ENCODE results near the gene ITGAE.
A peak's percentile ranks its signal among the peaks of the same experiment; 100 is the strongest.

ITGAE gene

GRCh38 chr17:3834811-3835210, 33.8 kb upstream of the ITGAE start:
- Histone ChIP-seq H3K27me3 (replicated peaks in 2 of 5; ENCODE audit: control insufficient read depth in 4 of 5, insufficient read depth in 5 of 5, low read length in 4 of 5) (no peaks in the 10 kb centered on the region), H3K27ac (ENCODE audit: insufficient read depth in 1 of 2, low read depth in 1 of 2, low read length in 2 of 2, poor library complexity in 1 of 2, severe bottlenecking in 2 of 2) (no peak overlapping the region), H3K9me3 (ENCODE audit: control extremely low read depth in 1 of 5, control insufficient read depth in 4 of 5, insufficient read depth in 2 of 5, low read depth in 1 of 5, low read length in 4 of 5) (no peaks in the 10 kb centered on the region), H3K4me1 (ENCODE audit: control extremely low read depth in 1 of 4, control insufficient read depth in 4 of 4, insufficient read depth in 4 of 4, low read length in 3 of 4) (no peaks in the 10 kb centered on the region), H3K4me3 (ENCODE audit: control insufficient read depth in 1 of 7, extremely low read depth in 1 of 7, insufficient read depth in 4 of 7, low read depth in 2 of 7, low read length in 6 of 7) (no peak overlapping the region), H3K36me3 (ENCODE audit: control insufficient read depth in 4 of 4, insufficient read depth in 4 of 4, low read length in 3 of 4) (peaks cover 17 to 47% (median 34%) of the 10 kb centered on the region in 4 experiments)
- ChIA-PET CTCF (no interaction called here), POLR2A (no interaction called here)
- WGBS (ENCODE audit: insufficient coverage): 100% methylated on average over 1 of the region's 4 CpGs
- no peak for DNase-seq

GRCh38 chr17:3828852-3829232, 27.9 kb upstream of the ITGAE start:
- ChIA-PET POLR2A (no interaction called here), CTCF (interaction anchor here (1.0 to 7.8 kb wide), 10 partner anchors 9 to 103 kb away, joined by 3 to 267 read pairs (median 14); partner anchors contain the start of gene ITGAE)
- no peaks in the 10 kb centered on the region for H3K9me3 ChIP-seq (ENCODE audit: control extremely low read depth in 1 of 5, control insufficient read depth in 4 of 5, insufficient read depth in 2 of 5, low read depth in 1 of 5, low read length in 4 of 5)
- H3K4me3 ChIP-seq (ENCODE audit: control insufficient read depth in 1 of 7, extremely low read depth in 1 of 7, insufficient read depth in 4 of 7, low read depth in 2 of 7, low read length in 6 of 7): no peak overlapping the region
- peaks cover 21 to 56% (median 39%) of the 10 kb centered on the region in 4 experiments for H3K36me3 ChIP-seq (ENCODE audit: control insufficient read depth in 4 of 4, insufficient read depth in 4 of 4, low read length in 3 of 4)
- no peaks in the 10 kb centered on the region for H3K4me1 ChIP-seq (ENCODE audit: control extremely low read depth in 1 of 4, control insufficient read depth in 4 of 4, insufficient read depth in 4 of 4, low read length in 3 of 4)
- WGBS (ENCODE audit: insufficient coverage): 100% methylated on average over 3 of the region's 7 CpGs
- no peak overlapping the region for H3K27ac ChIP-seq (ENCODE audit: insufficient read depth in 1 of 2, low read depth in 1 of 2, low read length in 2 of 2, poor library complexity in 1 of 2, severe bottlenecking in 2 of 2)
- H3K27me3 ChIP-seq (replicated peaks in 2 of 5; ENCODE audit: control insufficient read depth in 4 of 5, insufficient read depth in 5 of 5, low read length in 4 of 5): no peaks in the 10 kb centered on the region
- DNase-seq: no peak

- H3K4me3 ChIP-seq (ENCODE audit: control insufficient read depth in 1 of 7, extremely low read depth in 1 of 7, insufficient read depth in 4 of 7, low read depth in 2 of 7, low read length in 6 of 7): no peak overlapping the region
- WGBS (ENCODE audit: insufficient coverage): 97% methylated on average over 6 of the region's 7 CpGs
- H3K9me3 ChIP-seq (ENCODE audit: control extremely low read depth in 1 of 5, control insufficient read depth in 4 of 5, insufficient read depth in 2 of 5, low read depth in 1 of 5, low read length in 4 of 5): no peaks in the 10 kb centered on the region
- no peak overlapping the region for H3K27ac ChIP-seq (ENCODE audit: insufficient read depth in 1 of 2, low read depth in 1 of 2, low read length in 2 of 2, poor library complexity in 1 of 2, severe bottlenecking in 2 of 2)
- H3K4me1 ChIP-seq (ENCODE audit: control extremely low read depth in 1 of 4, control insufficient read depth in 4 of 4, insufficient read depth in 4 of 4, low read length in 3 of 4): no peaks in the 10 kb centered on the region
- ChIA-PET POLR2A (no interaction called here), CTCF (interaction anchor here (0.6 to 7.8 kb wide), 22 partner anchors 10 to 265 kb away, joined by 3 to 267 read pairs (median 6); partner anchors contain the start of gene ITGAE)
- no peaks in the 10 kb centered on the region for H3K27me3 ChIP-seq (replicated peaks in 2 of 5; ENCODE audit: control insufficient read depth in 4 of 5, insufficient read depth in 5 of 5, low read length in 4 of 5)
- DNase-seq: no peak
- peaks cover 23 to 56% (median 41%) of the 10 kb centered on the region in 4 experiments for H3K36me3 ChIP-seq (ENCODE audit: control insufficient read depth in 4 of 4, insufficient read depth in 4 of 4, low read length in 3 of 4)
Measured at GRCh38 chr17:3828151-3828851, 27.3 kb upstream of the ITGAE start.

GRCh38 chr17:3827124-3827773, 26.3 kb upstream of the ITGAE start:
- Histone ChIP-seq H3K27me3 (replicated peaks in 2 of 5; ENCODE audit: control insufficient read depth in 4 of 5, insufficient read depth in 5 of 5, low read length in 4 of 5) (no peaks in the 10 kb centered on the region), H3K4me3 (ENCODE audit: control insufficient read depth in 1 of 7, extremely low read depth in 1 of 7, insufficient read depth in 4 of 7, low read depth in 2 of 7, low read length in 6 of 7) (no peak overlapping the region), H3K4me1 (ENCODE audit: control extremely low read depth in 1 of 4, control insufficient read depth in 4 of 4, insufficient read depth in 4 of 4, low read length in 3 of 4) (peaks cover 0 to 5% (median 0%) of the 10 kb centered on the region in 4 experiments), H3K27ac (ENCODE audit: insufficient read depth in 1 of 2, low read depth in 1 of 2, low read length in 2 of 2, poor library complexity in 1 of 2, severe bottlenecking in 2 of 2) (no peak overlapping the region), H3K36me3 (ENCODE audit: control insufficient read depth in 4 of 4, insufficient read depth in 4 of 4, low read length in 3 of 4) (peaks cover 24 to 57% (median 42%) of the 10 kb centered on the region in 4 experiments), H3K9me3 (ENCODE audit: control extremely low read depth in 1 of 5, control insufficient read depth in 4 of 5, insufficient read depth in 2 of 5, low read depth in 1 of 5, low read length in 4 of 5) (no peaks in the 10 kb centered on the region)
- DNase-seq: peak; percentile 78 to 89 (median 85)
- 100% methylated on average over 3 of the region's 6 CpGs for WGBS (ENCODE audit: insufficient coverage)
- POLR2A ChIA-PET: no interaction called here
- CTCF ChIA-PET: interaction anchor here (0.6 to 7.8 kb wide), 29 partner anchors 9 to 266 kb away, joined by 3 to 267 read pairs (median 5); partner anchors contain the start of genes ITGAE and P2RX5

GRCh38 chr17:3826191-3826590, 25.2 kb upstream of the ITGAE start:
- CTCF ChIA-PET: interaction anchor here (0.6 to 7.8 kb wide), 13 partner anchors 18 to 163 kb away, joined by 3 to 267 read pairs (median 4); partner anchors contain the start of genes HASPIN and P2RX5
- no peak for DNase-seq
- H3K27ac ChIP-seq (ENCODE audit: insufficient read depth in 1 of 2, low read depth in 1 of 2, low read length in 2 of 2, poor library complexity in 1 of 2, severe bottlenecking in 2 of 2): no peak overlapping the region
- no peaks in the 10 kb centered on the region for H3K27me3 ChIP-seq (replicated peaks in 2 of 5; ENCODE audit: control insufficient read depth in 4 of 5, insufficient read depth in 5 of 5, low read length in 4 of 5)
- peaks cover 30 to 64% (median 46%) of the 10 kb centered on the region in 4 experiments for H3K36me3 ChIP-seq (ENCODE audit: control insufficient read depth in 4 of 4, insufficient read depth in 4 of 4, low read length in 3 of 4)
- H3K4me1 ChIP-seq (ENCODE audit: control extremely low read depth in 1 of 4, control insufficient read depth in 4 of 4, insufficient read depth in 4 of 4, low read length in 3 of 4): peaks cover 0 to 5% (median 0%) of the 10 kb centered on the region in 4 experiments
- 97% methylated on average over 4 of the region's 4 CpGs for WGBS (ENCODE audit: insufficient coverage)
- POLR2A ChIA-PET: no interaction called here
- no peak overlapping the region for H3K4me3 ChIP-seq (ENCODE audit: control insufficient read depth in 1 of 7, extremely low read depth in 1 of 7, insufficient read depth in 4 of 7, low read depth in 2 of 7, low read length in 6 of 7)
- no peaks in the 10 kb centered on the region for H3K9me3 ChIP-seq (ENCODE audit: control extremely low read depth in 1 of 5, control insufficient read depth in 4 of 5, insufficient read depth in 2 of 5, low read depth in 1 of 5, low read length in 4 of 5)

GRCh38 chr17:3821101-3821500, 20.1 kb upstream of the ITGAE start:
- Histone ChIP-seq H3K36me3 (ENCODE audit: control insufficient read depth in 4 of 4, insufficient read depth in 4 of 4, low read length in 3 of 4) (peaks cover 33 to 78% (median 54%) of the 10 kb centered on the region in 4 experiments), H3K27me3 (replicated peaks in 2 of 5; ENCODE audit: control insufficient read depth in 4 of 5, insufficient read depth in 5 of 5, low read length in 4 of 5) (no peaks in the 10 kb centered on the region), H3K27ac (ENCODE audit: insufficient read depth in 1 of 2, low read depth in 1 of 2, low read length in 2 of 2, poor library complexity in 1 of 2, severe bottlenecking in 2 of 2) (no peak overlapping the region), H3K9me3 (ENCODE audit: control extremely low read depth in 1 of 5, control insufficient read depth in 4 of 5, insufficient read depth in 2 of 5, low read depth in 1 of 5, low read length in 4 of 5) (no peaks in the 10 kb centered on the region), H3K4me1 (ENCODE audit: control extremely low read depth in 1 of 4, control insufficient read depth in 4 of 4, insufficient read depth in 4 of 4, low read length in 3 of 4) (peaks cover 0 to 5% (median 0%) of the 10 kb centered on the region in 4 experiments), H3K4me3 (ENCODE audit: control insufficient read depth in 1 of 7, extremely low read depth in 1 of 7, insufficient read depth in 4 of 7, low read depth in 2 of 7, low read length in 6 of 7) (no peak overlapping the region)
- ChIA-PET POLR2A (interaction anchor here (0.7 kb wide), 1 partner anchor 17 kb away, joined by 14 read pairs; no protein-coding TSS in a partner anchor), CTCF (interaction anchor here (1.2 to 1.4 kb wide), 2 partner anchors 83 to 138 kb away, joined by 3 to 5 read pairs; no protein-coding TSS in a partner anchor)
- DNase-seq: no peak
- 99% methylated on average over 9 of the region's 9 CpGs for WGBS (ENCODE audit: insufficient coverage)

GRCh38 chr17:3818786-3819185, 17.8 kb upstream of the ITGAE start:
- POLR2A ChIA-PET: no interaction called here
- Histone ChIP-seq H3K4me1 (ENCODE audit: control extremely low read depth in 1 of 4, control insufficient read depth in 4 of 4, insufficient read depth in 4 of 4, low read length in 3 of 4) (peaks cover 0 to 5% (median 0%) of the 10 kb centered on the region in 4 experiments), H3K36me3 (ENCODE audit: control insufficient read depth in 4 of 4, insufficient read depth in 4 of 4, low read length in 3 of 4) (peaks cover 31 to 80% (median 58%) of the 10 kb centered on the region in 4 experiments), H3K9me3 (ENCODE audit: control extremely low read depth in 1 of 5, control insufficient read depth in 4 of 5, insufficient read depth in 2 of 5, low read depth in 1 of 5, low read length in 4 of 5) (no peaks in the 10 kb centered on the region), H3K27me3 (replicated peaks in 2 of 5; ENCODE audit: control insufficient read depth in 4 of 5, insufficient read depth in 5 of 5, low read length in 4 of 5) (no peaks in the 10 kb centered on the region), H3K27ac (ENCODE audit: insufficient read depth in 1 of 2, low read depth in 1 of 2, low read length in 2 of 2, poor library complexity in 1 of 2, severe bottlenecking in 2 of 2) (no peak overlapping the region), H3K4me3 (ENCODE audit: control insufficient read depth in 1 of 7, extremely low read depth in 1 of 7, insufficient read depth in 4 of 7, low read depth in 2 of 7, low read length in 6 of 7) (no peak overlapping the region)
- CTCF ChIA-PET: interaction anchor here (1.1 to 2.5 kb wide), 3 partner anchors 9 to 101 kb away, joined by 4 to 20 read pairs (median 6); no protein-coding TSS in a partner anchor
- 92% methylated on average over 6 of the region's 6 CpGs for WGBS (ENCODE audit: insufficient coverage)
- DNase-seq: no peak

Data from common myeloid progenitor, CD34-positive (primary cell).